HPDE6-E6E7 (cell line): ENCODE results near the gene AADACL2.
A peak's percentile ranks its signal among the peaks of the same experiment; 100 is the strongest.
"Not testable (repeated sequence)": the region's sequence is repeated elsewhere in the genome, so short reads cannot be mapped to it uniquely, and the experiment has no call there.

Experiments
- DNase-seq: peaks from one replicate; pipeline ENCODE4 v3.0.0; 2011; ENCODE audit warnings: missing footprints; ENCODE audit errors: extremely low spot score

AADACL2 gene

GRCh38 chr3:151733613-151734012, at the start of gene AADACL2:
TSS of gene AADACL2 (plus strand) at chr3:151733927. CDS start at chr3:151734036, 109 bp downstream.
- DNase-seq = no peak

- no peak for DNase-seq
Observed at GRCh38 chr3:151684094-151684493, 49.6 kb upstream of the AADACL2 start.

- no peak for DNase-seq
Observed at GRCh38 chr3:151686257-151686656, 47.5 kb upstream of the AADACL2 start.

GRCh38 chr3:151687076-151687475, 46.7 kb upstream of the AADACL2 start:
- no peak for DNase-seq

GRCh38 chr3:151688571-151688970, 45.2 kb upstream of the AADACL2 start:
- no peak for DNase-seq

- DNase-seq = no peak
Observed at GRCh38 chr3:151690645-151691044, 43.1 kb upstream of the AADACL2 start.

GRCh38 chr3:151697496-151697895, 36.2 kb upstream of the AADACL2 start:
- DNase-seq = no peak

- no peak for DNase-seq
Observed at GRCh38 chr3:151707216-151707615, 26.5 kb upstream of the AADACL2 start.

GRCh38 chr3:151708868-151709267, 24.9 kb upstream of the AADACL2 start:
- DNase-seq = no peak

GRCh38 chr3:151709847-151710246, 23.9 kb upstream of the AADACL2 start:
- no peak for DNase-seq

- DNase-seq = no peak
Observed at GRCh38 chr3:151721294-151721693, 12.4 kb upstream of the AADACL2 start.

GRCh38 chr3:151722856-151723255, 10.9 kb upstream of the AADACL2 start:
- no peak for DNase-seq

GRCh38 chr3:151724576-151725562, 8.9 kb upstream of the AADACL2 start:
- no peak for DNase-seq

GRCh38 chr3:151726016-151726415, 7.7 kb upstream of the AADACL2 start:
- no peak for DNase-seq

- no peak for DNase-seq
Observed at GRCh38 chr3:151732861-151733260, 866 bp upstream of the AADACL2 start.

GRCh38 chr3:151740581-151740980, 6.9 kb downstream of the AADACL2 start:
- DNase-seq = no peak

- no peak for DNase-seq
Observed at GRCh38 chr3:151743855-151744254, 10.1 kb downstream of the AADACL2 start.

GRCh38 chr3:151750181-151750580, 16.5 kb downstream of the AADACL2 start:
- DNase-seq = no peak

GRCh38 chr3:151750678-151751077, 17.0 kb downstream of the AADACL2 start:
- DNase-seq = no peak

GRCh38 chr3:151751161-151751560, 17.4 kb downstream of the AADACL2 start:
- peak; percentile 16 for DNase-seq

- no peak for DNase-seq
Observed at GRCh38 chr3:151753846-151754245, 20.1 kb downstream of the AADACL2 start.

- no peak for DNase-seq
Observed at GRCh38 chr3:151761581-151761980, 27.9 kb downstream of the AADACL2 start.

- not testable (repeated sequence) for DNase-seq
Observed at GRCh38 chr3:151764699-151765098, 31.0 kb downstream of the AADACL2 start.
